ENCODE measurements around the gene UGT1A7. TPM values are rescaled to one million over a fixed set of nuclear protein-coding genes. Genes with fewer than 3 reads are reported as not detected.

UGT1A7 gene
- total RNA-seq, 6 experiments from 2014 or later: 1.3 to 6.9 (median 4.6) TPM

DNA sequence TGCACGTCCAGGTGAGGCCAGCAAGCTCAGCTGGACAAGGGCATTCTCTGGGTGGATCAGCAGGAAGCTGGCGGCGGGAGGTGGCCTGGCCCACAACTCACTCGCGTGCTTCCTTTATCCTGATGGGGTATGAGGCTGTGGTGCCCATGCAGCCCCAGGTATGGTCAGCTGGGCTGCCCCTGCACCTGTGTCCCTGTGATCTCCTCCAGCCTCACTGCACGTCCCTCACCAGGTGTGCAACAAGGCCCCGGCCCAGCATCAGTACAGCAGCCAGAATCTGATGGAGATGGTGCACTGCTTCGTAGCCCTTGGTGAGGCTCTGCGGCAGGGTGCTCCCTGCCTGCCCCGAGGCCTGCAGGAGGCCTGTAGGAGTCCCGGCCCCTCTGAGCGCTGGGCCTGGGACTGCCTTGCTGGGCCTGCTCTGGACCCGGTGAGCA is 114.1 kb downstream of the UGT1A7 start:
- Histone ChIP-seq H3K4me3 (no peak overlapping the region), H3K27me3 (no peaks in the 10 kb centered on the region), H3K9me3 (no peaks in the 10 kb centered on the region), H3K27ac (no peak overlapping the region), H3K4me1 (no peaks in the 10 kb centered on the region), H3K36me3 (no peaks in the 10 kb centered on the region)
- ATAC-seq: no peak
- TF ChIP-seq, protein P1, sequence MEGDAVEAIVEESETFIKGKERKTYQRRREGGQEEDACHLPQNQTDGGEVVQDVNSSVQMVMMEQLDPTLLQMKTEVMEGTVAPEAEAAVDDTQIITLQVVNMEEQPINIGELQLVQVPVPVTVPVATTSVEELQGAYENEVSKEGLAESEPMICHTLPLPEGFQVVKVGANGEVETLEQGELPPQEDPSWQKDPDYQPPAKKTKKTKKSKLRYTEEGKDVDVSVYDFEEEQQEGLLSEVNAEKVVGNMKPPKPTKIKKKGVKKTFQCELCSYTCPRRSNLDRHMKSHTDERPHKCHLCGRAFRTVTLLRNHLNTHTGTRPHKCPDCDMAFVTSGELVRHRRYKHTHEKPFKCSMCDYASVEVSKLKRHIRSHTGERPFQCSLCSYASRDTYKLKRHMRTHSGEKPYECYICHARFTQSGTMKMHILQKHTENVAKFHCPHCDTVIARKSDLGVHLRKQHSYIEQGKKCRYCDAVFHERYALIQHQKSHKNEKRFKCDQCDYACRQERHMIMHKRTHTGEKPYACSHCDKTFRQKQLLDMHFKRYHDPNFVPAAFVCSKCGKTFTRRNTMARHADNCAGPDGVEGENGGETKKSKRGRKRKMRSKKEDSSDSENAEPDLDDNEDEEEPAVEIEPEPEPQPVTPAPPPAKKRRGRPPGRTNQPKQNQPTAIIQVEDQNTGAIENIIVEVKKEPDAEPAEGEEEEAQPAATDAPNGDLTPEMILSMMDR (IDR thresholded peaks at IDR 0.05): no peak
- WGBS (ENCODE audit: insufficient coverage, low coverage, low lambda C conversion rate, missing lambda C conversion rate): 94% methylated on average over 5 of the region's 13 CpGs
- intact Hi-C loops (cut with DNase I): no loop called here
- no peak for DNase-seq

DNA sequence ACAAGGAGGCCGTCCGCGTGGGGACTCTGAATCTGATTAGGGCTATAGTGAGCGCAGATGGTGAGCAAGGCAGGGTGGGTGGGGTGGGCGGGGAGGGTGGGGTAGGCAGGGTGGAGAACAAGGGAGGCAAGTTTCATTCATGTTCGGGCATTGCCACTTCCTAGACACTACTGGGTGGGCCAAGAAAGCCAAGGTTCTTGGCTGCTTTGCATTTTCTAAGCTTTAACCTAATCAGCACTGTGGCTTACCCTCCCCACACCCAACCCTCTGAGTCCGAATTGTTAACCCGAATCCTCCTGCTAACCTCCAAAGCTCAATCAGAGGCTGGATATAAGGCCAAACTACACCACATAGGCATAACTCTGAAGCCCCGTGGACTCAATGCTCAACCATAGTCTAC is 114.6 kb downstream of the UGT1A7 start:
- TF ChIP-seq, protein P1 (IDR thresholded peaks at IDR 0.05): no peak
- TF ChIP-seq POLR2A (IDR thresholded peaks at IDR 0.05): no peak
- no peak for DNase-seq
- no peaks in the 10 kb centered on the region for H3K36me3 ChIP-seq

DNA sequence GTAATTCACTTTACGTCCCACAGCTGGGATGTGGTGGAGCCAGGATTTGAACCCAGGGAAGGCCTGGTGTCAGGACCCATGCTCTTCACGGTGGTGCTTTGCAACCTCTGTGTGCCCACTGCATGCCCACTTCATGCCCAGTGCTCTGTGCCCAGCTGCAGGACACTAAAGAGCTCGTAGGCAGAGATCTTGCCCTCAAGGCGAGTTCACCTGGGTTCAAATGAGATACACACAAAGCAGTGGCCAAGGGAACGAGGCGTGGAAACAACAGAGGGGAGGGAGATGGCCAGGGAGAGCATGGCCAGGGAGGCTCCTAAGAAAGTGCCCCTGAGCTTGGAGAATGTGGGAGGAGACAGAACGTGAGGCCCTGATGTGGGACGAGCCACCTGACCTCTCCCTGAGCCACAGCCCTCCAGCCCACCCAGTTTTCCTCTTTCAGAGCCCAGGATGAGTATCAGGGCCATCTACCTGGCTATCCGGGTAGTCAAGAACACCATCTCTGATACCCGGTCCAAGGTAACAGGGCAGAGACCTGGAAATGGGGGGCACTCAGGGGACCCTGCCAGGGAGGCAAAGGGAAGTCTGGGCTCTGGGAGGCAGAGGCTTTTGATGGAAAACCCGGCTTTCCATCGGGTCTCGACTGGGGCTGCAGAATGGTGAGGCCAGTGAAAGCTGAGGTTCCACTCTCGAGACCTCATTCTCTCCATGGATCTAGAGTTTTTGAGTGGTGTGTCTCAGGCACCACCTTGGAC is 116.8 kb downstream of the UGT1A7 start:
- Histone ChIP-seq H3K4me1 (no peaks in the 10 kb centered on the region), H3K27me3 (no peaks in the 10 kb centered on the region), H3K27ac (no peak overlapping the region), H3K4me3 (no peak overlapping the region), H3K9me3 (no peaks in the 10 kb centered on the region), H3K36me3 (no peaks in the 10 kb centered on the region)
- intact Hi-C loops (cut with DNase I): no loop called here
- TF ChIP-seq POLR2A (IDR thresholded peaks at IDR 0.05): no peak
- TF ChIP-seq, protein P1 (IDR thresholded peaks at IDR 0.05): no peak
- DNase-seq (no peak), ATAC-seq (no peak)
- 75% methylated on average over 5 of the region's 14 CpGs for WGBS (ENCODE audit: insufficient coverage, low coverage, low lambda C conversion rate, missing lambda C conversion rate)

More for the DNA sequence above, 114.6 kb downstream of the UGT1A7 start:
- Histone ChIP-seq H3K27ac (no peak overlapping the region), H3K27me3 (no peaks in the 10 kb centered on the region), H3K9me3 (no peaks in the 10 kb centered on the region), H3K4me1 (no peaks in the 10 kb centered on the region), H3K4me3 (no peak overlapping the region)
- intact Hi-C loops (cut with DNase I): no loop called here
- 91% methylated on average over 8 of the region's 9 CpGs for WGBS (ENCODE audit: insufficient coverage, low coverage, low lambda C conversion rate, missing lambda C conversion rate)
- ATAC-seq: no peak

DNA sequence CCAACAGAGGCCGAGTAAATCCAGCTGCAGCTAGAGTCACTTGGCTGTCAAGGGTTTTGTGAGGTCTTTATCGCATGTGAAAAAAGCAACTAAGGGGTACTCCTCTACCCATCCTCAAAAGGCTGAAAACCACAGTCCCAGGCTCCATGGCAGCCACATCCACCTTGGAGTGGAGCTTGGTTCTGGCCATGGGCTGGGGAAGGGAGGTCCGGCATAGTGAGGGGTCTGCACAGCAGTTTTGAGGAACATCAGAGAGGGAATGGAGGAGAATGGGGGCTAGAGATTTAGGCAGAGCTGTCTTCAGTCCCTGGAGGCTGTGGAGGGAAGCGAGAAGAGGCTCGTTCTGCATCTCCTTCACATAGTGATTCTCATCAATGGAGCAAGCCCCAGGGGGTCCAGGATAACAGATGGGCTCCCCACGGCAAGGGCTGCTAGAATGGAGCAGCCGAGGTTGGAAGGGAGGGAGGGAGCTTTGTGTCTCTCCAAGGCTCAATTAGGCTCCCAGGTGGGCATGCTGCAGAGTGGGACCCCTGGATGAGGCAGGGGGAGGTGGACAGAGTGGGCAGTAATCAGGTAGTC is 117.5 kb downstream of the UGT1A7 start:
- Histone ChIP-seq H3K36me3 (no peaks in the 10 kb centered on the region), H3K27me3 (no peaks in the 10 kb centered on the region), H3K4me3 (no peak overlapping the region), H3K27ac (no peak overlapping the region), H3K9me3 (no peaks in the 10 kb centered on the region), H3K4me1 (no peaks in the 10 kb centered on the region)
- TF ChIP-seq POLR2A (IDR thresholded peaks at IDR 0.05): no peak
- TF ChIP-seq, protein P1 (IDR thresholded peaks at IDR 0.05): no peak
- intact Hi-C loops (cut with DNase I): no loop called here
- DNase-seq: no peak
- 57% methylated on average over 6 of the region's 7 CpGs for WGBS (ENCODE audit: insufficient coverage, low coverage, low lambda C conversion rate, missing lambda C conversion rate)
- ATAC-seq: no peak

Data from right lobe of liver (tissue), 6 donors.